Neural cell (in vitro differentiated cells): ENCODE measurements around the gene ALX4.

Experiments used
- EP300 ChIP-seq: fragments of 450-650 bp; conservative IDR thresholded peaks from 2 replicates; pipeline ENCODE4 v1.6.1; 2014; ENCODE audit warnings: antibody characterized with exemption, mild to moderate bottlenecking, moderate library complexity; ENCODE audit not compliant: poor library complexity, severe bottlenecking
- EZH2 ChIP-seq: fragments of 200-600, 300-800 bp; shearing (Covaris generic), sonication (generic); IDR thresholded peaks from 2 replicates; pipeline ENCODE4 v1.6.1; 2014; ENCODE audit warnings: antibody characterized with exemption, low read length, borderline replicate concordance, mild to moderate bottlenecking; ENCODE audit not compliant: insufficient read depth, poor library complexity, severe bottlenecking
- POLR2AphosphoS5 ChIP-seq: IDR thresholded peaks from 2 replicates; pipeline ENCODE4 v1.6.1; 2012
- RAD21 ChIP-seq: fragments of 450-650 bp; conservative IDR thresholded peaks from 2 replicates; pipeline ENCODE4 v1.6.1; 2014; ENCODE audit warnings: antibody characterized with exemption, mild to moderate bottlenecking, moderate library complexity
- REST ChIP-seq: IDR thresholded peaks from 2 replicates; pipeline ENCODE4 v1.6.1; 2012; ENCODE audit warnings: borderline replicate concordance
- TAF1 ChIP-seq: IDR thresholded peaks from 2 replicates; pipeline ENCODE4 v1.6.1; 2012; ENCODE audit warnings: low read depth
- TF ChIP-seq, protein P1 (sequence below): fragments of 450-650 bp; IDR thresholded peaks from 2 replicates; pipeline ENCODE4 v1.5.1; 2014; ENCODE audit warnings: antibody characterized with exemption, mild to moderate bottlenecking, moderate library complexity; ENCODE audit not compliant: poor library complexity, severe bottlenecking

GRCh38 chr11:44250421-44250820, 59.5 kb downstream of the ALX4 start:
- TF ChIP-seq EZH2 = no peak
- TF ChIP-seq, protein P1, sequence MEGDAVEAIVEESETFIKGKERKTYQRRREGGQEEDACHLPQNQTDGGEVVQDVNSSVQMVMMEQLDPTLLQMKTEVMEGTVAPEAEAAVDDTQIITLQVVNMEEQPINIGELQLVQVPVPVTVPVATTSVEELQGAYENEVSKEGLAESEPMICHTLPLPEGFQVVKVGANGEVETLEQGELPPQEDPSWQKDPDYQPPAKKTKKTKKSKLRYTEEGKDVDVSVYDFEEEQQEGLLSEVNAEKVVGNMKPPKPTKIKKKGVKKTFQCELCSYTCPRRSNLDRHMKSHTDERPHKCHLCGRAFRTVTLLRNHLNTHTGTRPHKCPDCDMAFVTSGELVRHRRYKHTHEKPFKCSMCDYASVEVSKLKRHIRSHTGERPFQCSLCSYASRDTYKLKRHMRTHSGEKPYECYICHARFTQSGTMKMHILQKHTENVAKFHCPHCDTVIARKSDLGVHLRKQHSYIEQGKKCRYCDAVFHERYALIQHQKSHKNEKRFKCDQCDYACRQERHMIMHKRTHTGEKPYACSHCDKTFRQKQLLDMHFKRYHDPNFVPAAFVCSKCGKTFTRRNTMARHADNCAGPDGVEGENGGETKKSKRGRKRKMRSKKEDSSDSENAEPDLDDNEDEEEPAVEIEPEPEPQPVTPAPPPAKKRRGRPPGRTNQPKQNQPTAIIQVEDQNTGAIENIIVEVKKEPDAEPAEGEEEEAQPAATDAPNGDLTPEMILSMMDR = no peak
- no peak for TF ChIP-seq REST
- TF ChIP-seq POLR2AphosphoS5 = no peak
- no peak for TF ChIP-seq EP300
- no peak for TF ChIP-seq RAD21
- TF ChIP-seq TAF1 = no peak
